H1 (cell line): ENCODE measurements around the gene CD247. TPM values are rescaled to one million over a fixed set of nuclear protein-coding genes. Genes with fewer than 3 reads are reported as not detected.

Experiments
- CTCF ChIA-PET: fragments of 300-600 bp; sonication (Branson Sonifier 250); formaldehyde crosslinking; loops from one replicate; lab custom pipeline; 2021; ENCODE audit not compliant: partially characterized antibody; lab: Charles Lee
- POLR2A ChIA-PET: fragments of 300-600 bp; sonication (Branson Sonifier 250); formaldehyde crosslinking; loops from one replicate; lab custom pipeline; 2021; ENCODE audit warnings: inconsistent platforms; ENCODE audit not compliant: partially characterized antibody; lab: Charles Lee
- DNase-seq, 2 experiments: peaks; one replicate each; pipeline versions ENCODE4 v3.0.0 to v3.0.0-alpha.2; 2010 to 2022; ENCODE audit warnings: low spot score in 2 of 2, low read depth in 1 of 2, mixed read lengths in 1 of 2
- FAIRE-seq: peaks from 2 replicates; lab custom pipeline; 2011; peaks lifted over from hg19 to GRCh38; lab: Jason Lieb, UNC
- H2AFZ ChIP-seq: 2 replicates; pipeline ENCODE4 v1.8.1; 2012; ENCODE audit warnings: low read length, inconsistent platforms
- H2AK5ac ChIP-seq: 2 replicates; pipeline ENCODE4 v1.6.1; 2013; ENCODE audit warnings: low read depth, low read length
- H2BK120ac ChIP-seq: replicated peaks from 2 replicates; pipeline ENCODE3; 2013; ENCODE audit warnings: low read depth, low read length, inconsistent platforms
- H2BK12ac ChIP-seq: 2 replicates; pipeline ENCODE4 v1.6.1; 2013; ENCODE audit warnings: low read depth, low read length
- H2BK15ac ChIP-seq: 2 replicates; pipeline ENCODE4 v1.6.1; 2013; ENCODE audit warnings: low read length
- H2BK20ac ChIP-seq: 2 replicates; pipeline ENCODE4 v1.6.1; 2013; ENCODE audit warnings: low read length
- H2BK5ac ChIP-seq: 2 replicates; pipeline ENCODE4 v1.6.1; 2013; ENCODE audit warnings: low read depth, low read length
- H3K14ac ChIP-seq: 2 replicates; pipeline ENCODE4 v1.6.1; 2013; ENCODE audit warnings: inconsistent platforms; ENCODE audit not compliant: insufficient read length
- H3K18ac ChIP-seq: 2 replicates; pipeline ENCODE4 v1.6.1; 2013; ENCODE audit warnings: low read length; ENCODE audit errors: extremely low read depth
- H3K23ac ChIP-seq: 2 replicates; pipeline ENCODE4 v1.6.1; 2013; ENCODE audit warnings: inconsistent platforms; ENCODE audit not compliant: insufficient read length
- H3K23me2 ChIP-seq: 2 replicates; pipeline ENCODE4 v1.6.1; 2013; ENCODE audit warnings: low read depth, low read length
- H3K27ac ChIP-seq: 2 replicates; pipeline ENCODE4 v1.6.1; 2011; ENCODE audit warnings: low read depth, low read length, inconsistent platforms
- H3K27me3 ChIP-seq, 4 experiments: replicated peaks in 1 of 4; 1 replicate in 1 of 4; 2 replicates in 3 of 4; pipeline versions ENCODE4 v1.6.1 to v1.8.1; 2011 to 2013; ENCODE audit warnings: low read length in 3 of 4, mild to moderate bottlenecking in 3 of 4, inconsistent platforms in 2 of 4, mixed read lengths in 2 of 4, moderate library complexity in 1 of 4; ENCODE audit not compliant: control insufficient read depth in 3 of 4, insufficient read depth in 3 of 4; ENCODE audit errors: extremely low read depth in 1 of 4
- H3K36me3 ChIP-seq, 4 experiments: 2 replicates each; pipeline versions ENCODE4 v1.6.1 to v1.8.1; 2011 to 2013; ENCODE audit warnings: mild to moderate bottlenecking in 4 of 4, low read length in 3 of 4, moderate library complexity in 2 of 4, control low read depth in 1 of 4, inconsistent platforms in 1 of 4; ENCODE audit not compliant: insufficient read depth in 4 of 4, control insufficient read depth in 2 of 4
- H3K4ac ChIP-seq: replicated peaks from 2 replicates; pipeline ENCODE3; 2013; ENCODE audit warnings: low read length, low read depth, mixed read lengths, inconsistent platforms; ENCODE audit not compliant: insufficient read length
- H3K4me1 ChIP-seq, 4 experiments: replicated peaks in 1 of 4; 1 replicate in 1 of 4; 2 replicates in 3 of 4; pipeline versions ENCODE4 v1.6.1 to v1.8.1; 2011 to 2013; ENCODE audit warnings: low read length in 3 of 4, inconsistent platforms in 2 of 4, mixed read lengths in 1 of 4; ENCODE audit not compliant: insufficient read depth in 4 of 4, control insufficient read depth in 3 of 4
- H3K4me2 ChIP-seq, 2 experiments: 2 replicates each; pipeline versions ENCODE4 v1.6.1 to v1.8.1; 2011 to 2013; ENCODE audit warnings: low read depth in 2 of 2, low read length in 2 of 2, control low read depth in 1 of 2, inconsistent platforms in 1 of 2, mild to moderate bottlenecking in 1 of 2; ENCODE audit not compliant: insufficient read depth in 1 of 2
- H3K4me3 ChIP-seq, 4 experiments: fragments of 200-600, 300-600 bp in 1 of 4; sonication (generic), shearing (Covaris generic), sonication (Bioruptor Twin) in 1 of 4; 2 replicates each; pipeline versions ENCODE4 v1.5.1 to v1.8.1; 2011 to 2016; ENCODE audit warnings: low read length in 4 of 4, low read depth in 3 of 4, control low read depth in 2 of 4, inconsistent platforms in 2 of 4, mild to moderate bottlenecking in 2 of 4, mixed read lengths in 1 of 4, moderate library complexity in 1 of 4; ENCODE audit not compliant: insufficient read depth in 2 of 4; ENCODE audit errors: extremely low read depth in 1 of 4
- H3K56ac ChIP-seq: replicated peaks from 2 replicates; pipeline ENCODE3; 2013; ENCODE audit warnings: low read depth, mild to moderate bottlenecking, mixed read lengths, low read length, inconsistent platforms; ENCODE audit not compliant: insufficient read length
- H3K79me1 ChIP-seq: 2 replicates; pipeline ENCODE4 v1.6.1; 2013; ENCODE audit warnings: low read depth, low read length, control low read depth
- H3K79me2 ChIP-seq, 2 experiments: 2 replicates each; pipeline versions ENCODE4 v1.6.1 to v1.8.1; 2012 to 2013; ENCODE audit warnings: low read length in 2 of 2, mild to moderate bottlenecking in 2 of 2, inconsistent platforms in 1 of 2; ENCODE audit not compliant: insufficient read depth in 2 of 2, control insufficient read depth in 1 of 2
- H3K9ac ChIP-seq, 4 experiments: replicated peaks in 1 of 4; 1 replicate in 1 of 4; 2 replicates in 3 of 4; pipeline versions ENCODE4 v1.6.1 to v1.8.1; 2011 to 2013; ENCODE audit warnings: low read depth in 3 of 4, low read length in 3 of 4, control low read depth in 2 of 4, mild to moderate bottlenecking in 2 of 4, moderate library complexity in 2 of 4, inconsistent platforms in 1 of 4; ENCODE audit errors: extremely low read depth in 1 of 4
- H3K9me3 ChIP-seq, 2 experiments: 2 replicates each; pipeline versions ENCODE4 v1.6.1 to v1.8.1; 2012 to 2013; ENCODE audit warnings: mild to moderate bottlenecking in 2 of 2, moderate library complexity in 2 of 2, control low read depth in 1 of 2, inconsistent platforms in 1 of 2, low read depth in 1 of 2, low read length in 1 of 2, mixed read lengths in 1 of 2; ENCODE audit not compliant: insufficient read depth in 2 of 2
- H4K20me1 ChIP-seq, 2 experiments: replicated peaks in 1 of 2; 2 replicates each; pipeline versions ENCODE3 to v1.8.1; 2011 to 2013; ENCODE audit warnings: inconsistent platforms in 2 of 2, low read length in 2 of 2, mild to moderate bottlenecking in 1 of 2; ENCODE audit not compliant: insufficient read depth in 2 of 2, control insufficient read depth in 1 of 2
- H4K5ac ChIP-seq: 2 replicates; pipeline ENCODE4 v1.6.1; 2013; ENCODE audit warnings: low read length, low read depth, mixed read lengths, inconsistent platforms; ENCODE audit not compliant: insufficient read length
- H4K8ac ChIP-seq: 2 replicates; pipeline ENCODE4 v1.8.0; 2013; ENCODE audit warnings: mild to moderate bottlenecking, moderate library complexity, low read length, inconsistent platforms; ENCODE audit not compliant: insufficient read depth; ENCODE audit errors: extremely low read depth
- H4K91ac ChIP-seq: replicated peaks from 2 replicates; pipeline ENCODE3; 2013; ENCODE audit warnings: low read length, mixed read lengths, inconsistent platforms; ENCODE audit not compliant: insufficient read length
- BCL11A ChIP-seq, 2 experiments: IDR thresholded peaks; one replicate each; pipeline ENCODE4 v1.6.1; 2011; ENCODE audit warnings: low read depth in 2 of 2, low read length in 2 of 2, mild to moderate bottlenecking in 2 of 2
- CTBP2 ChIP-seq: IDR thresholded peaks from 2 replicates; pipeline ENCODE4 v1.7.0; 2011; ENCODE audit warnings: borderline replicate concordance, mild to moderate bottlenecking, moderate library complexity, mixed read lengths, low read length; ENCODE audit not compliant: insufficient read depth, insufficient read length
- HDAC2 ChIP-seq, 2 experiments: fragments of 300-600 bp in 1 of 2; sonication (generic) in 1 of 2; IDR thresholded peaks; 2 replicates each; pipeline ENCODE4 v1.6.1; 2011 to 2012; ENCODE audit warnings: low read depth in 2 of 2, low read length in 2 of 2, mild to moderate bottlenecking in 2 of 2, moderate library complexity in 2 of 2, borderline replicate concordance in 1 of 2, inconsistent platforms in 1 of 2
- NRF1 ChIP-seq: IDR thresholded peaks from 2 replicates; pipeline ENCODE4 v1.6.1; 2011; ENCODE audit warnings: mild to moderate bottlenecking, low read depth, low read length, improper control_type of control experiment
- POU5F1 ChIP-seq: IDR thresholded peaks from 2 replicates; pipeline ENCODE4 v1.6.1; 2011; ENCODE audit warnings: low read depth, mild to moderate bottlenecking, low read length, moderate library complexity
- SP4 ChIP-seq: IDR thresholded peaks from 2 replicates; pipeline ENCODE4 v1.6.1; 2012; ENCODE audit warnings: low read length, inconsistent platforms
- WGBS, 2 experiments: shearing (Covaris generic) in 1 of 2; methylation state at CpG; one replicate each; pipeline versions ENCODE4 v1.1.6 to v1.1.7; 2013 to 2015; ENCODE audit warnings: low lambda C conversion rate in 2 of 2, mixed read lengths in 2 of 2, inconsistent platforms in 1 of 2, low coverage in 1 of 2, missing lambda C conversion rate in 1 of 2; ENCODE audit not compliant: insufficient replicate concordance in 2 of 2, insufficient coverage in 1 of 2, insufficient read length in 1 of 2; ENCODE audit errors: extremely low coverage in 1 of 2, missing lambda C conversion rate in 1 of 2; 5-methylcytosine and 5-hydroxymethylcytosine counted together
- polyA plus RNA-seq, 7 experiments: library from polyadenylated mRNA; depleted of rRNA in 3 of 7; stranded (reverse) in 5 of 7; unstranded in 2 of 7; fragments of >200 nt in 5 of 7; fragments of 200-250 nt in 2 of 7; gene quantifications; 1 replicate in 5 of 7; 2 replicates in 1 of 7; 4 replicates in 1 of 7; pipeline versions ENCODE4 v1.2.1 to v1.2.3, GENCODE V29; 2011 to 2013; ENCODE audit warnings: missing spikeins in 2 of 7, mixed read lengths in 2 of 7
- total RNA-seq: library from RNA; stranded (reverse); fragmentation: NEBNext Ultra II Directional; extraction: Animal tissue kit (Norgen Biotek cat#: 25700); gene quantifications from 2 replicates; pipeline ENCODE4 v1.2.1, GENCODE V29; 2021
- TF ChIP-seq, protein P1 (sequence below), 3 experiments: IDR thresholded peaks; 1 replicate in 2 of 3; 2 replicates in 1 of 3; pipeline versions ENCODE4 v1.5.1 to v1.6.1; 2011; ENCODE audit warnings: low read length in 3 of 3, mild to moderate bottlenecking in 3 of 3, inconsistent platforms in 2 of 3, low read depth in 1 of 3, moderate library complexity in 1 of 3; ENCODE audit not compliant: insufficient read depth in 1 of 3; ENCODE audit errors: control extremely low read depth in 1 of 3
- TF ChIP-seq, protein P2 (sequence below): IDR thresholded peaks from 2 replicates; pipeline ENCODE4 v1.6.1; 2012; ENCODE audit warnings: inconsistent platforms

The CD247 gene
- total and polyA plus RNA-seq, 2 of the 8 experiments (the other 6 are each of a cell fraction or from before 2014, with no cell fraction given) = 2.0 to 2.2 TPM

DNA sequence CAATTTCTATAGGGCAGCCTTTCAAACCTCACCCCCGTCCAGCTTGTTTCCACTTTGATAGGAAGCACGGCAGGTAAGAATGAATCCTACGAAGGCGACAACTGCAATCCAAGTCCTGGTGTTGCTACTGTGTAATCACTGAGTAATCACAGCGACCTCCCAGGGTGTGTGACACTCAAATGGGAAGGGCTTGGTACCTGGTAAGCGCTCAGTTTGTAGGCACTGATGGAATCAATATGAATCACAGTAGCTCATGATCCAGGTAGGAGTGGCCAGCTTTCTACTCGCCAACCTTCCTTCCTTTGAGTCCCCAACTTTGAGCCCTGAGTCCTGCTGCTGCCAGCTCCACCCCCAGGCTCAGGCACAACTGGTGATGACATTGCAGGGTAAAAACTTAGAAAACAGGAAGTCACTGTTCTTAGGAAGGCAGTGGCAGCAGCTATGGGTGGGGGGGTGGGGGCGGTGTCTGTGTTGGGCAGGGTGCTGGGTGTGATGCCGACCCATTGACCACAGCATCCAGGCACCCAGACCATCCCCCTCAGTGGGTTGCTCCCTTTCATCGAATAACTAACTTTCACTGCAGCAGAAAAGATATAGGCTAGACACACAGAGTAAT is 70.7 kb downstream of the CD247 start:
- Histone ChIP-seq H3K4me3 (no peak overlapping the region), H2AK5ac (no peak overlapping the region), H2BK20ac (0 out of 2 replicates have a peak overlapping the region, but pooled peaks have one; percentile 61), H2BK12ac (no peak overlapping the region), H3K9ac (no peak overlapping the region), H3K36me3 (no peaks in the 10 kb centered on the region), H3K4me1 (peaks cover 0 to 4% (median 2%) of the 10 kb centered on the region in 4 experiments; a peak in 5 of 7 replicates), H4K5ac (no peak overlapping the region), H3K56ac (no peak overlapping the region), H4K8ac (no peak overlapping the region), H3K27me3 (no peaks in the 10 kb centered on the region; a peak in 1 of 7 replicates), H2BK15ac (no peak overlapping the region), H3K4me2 (no peak overlapping the region), H3K79me1 (no peaks in the 10 kb centered on the region), H3K4ac (no peak overlapping the region), H3K23ac (no peak overlapping the region), H3K18ac (no peak overlapping the region), H3K9me3 (no peaks in the 10 kb centered on the region), H2BK120ac (no peak overlapping the region), H2BK5ac (no peak overlapping the region), H4K91ac (no peak overlapping the region), H3K14ac (no peak overlapping the region), H2AFZ (0 out of 2 replicates have a peak overlapping the region, but pooled peaks have one; percentile 79), H3K27ac (no peak overlapping the region), H3K79me2 (no peaks in the 10 kb centered on the region), H4K20me1 (no peaks in the 10 kb centered on the region), H3K23me2 (no peaks in the 10 kb centered on the region)
- CTCF ChIA-PET = interaction anchor here (0.6 to 2.1 kb wide), 16 partner anchors 9 to 720 kb away, joined by 3 to 16 read pairs (median 4); no protein-coding TSS in a partner anchor
- DNase-seq = no peak
- POLR2A ChIA-PET = interaction anchor here (0.6 to 1.1 kb wide), 3 partner anchors 9 to 42 kb away, joined by 4 read pairs; no protein-coding TSS in a partner anchor
- FAIRE-seq = no peak
- 81% methylated on average over 8 of the region's 10 CpGs; no CpG with 5 or more reads in 1 of the 2 experiments for WGBS, 2 experiments
- TF ChIP-seq NRF1 = no peak
- TF ChIP-seq, protein P1, sequence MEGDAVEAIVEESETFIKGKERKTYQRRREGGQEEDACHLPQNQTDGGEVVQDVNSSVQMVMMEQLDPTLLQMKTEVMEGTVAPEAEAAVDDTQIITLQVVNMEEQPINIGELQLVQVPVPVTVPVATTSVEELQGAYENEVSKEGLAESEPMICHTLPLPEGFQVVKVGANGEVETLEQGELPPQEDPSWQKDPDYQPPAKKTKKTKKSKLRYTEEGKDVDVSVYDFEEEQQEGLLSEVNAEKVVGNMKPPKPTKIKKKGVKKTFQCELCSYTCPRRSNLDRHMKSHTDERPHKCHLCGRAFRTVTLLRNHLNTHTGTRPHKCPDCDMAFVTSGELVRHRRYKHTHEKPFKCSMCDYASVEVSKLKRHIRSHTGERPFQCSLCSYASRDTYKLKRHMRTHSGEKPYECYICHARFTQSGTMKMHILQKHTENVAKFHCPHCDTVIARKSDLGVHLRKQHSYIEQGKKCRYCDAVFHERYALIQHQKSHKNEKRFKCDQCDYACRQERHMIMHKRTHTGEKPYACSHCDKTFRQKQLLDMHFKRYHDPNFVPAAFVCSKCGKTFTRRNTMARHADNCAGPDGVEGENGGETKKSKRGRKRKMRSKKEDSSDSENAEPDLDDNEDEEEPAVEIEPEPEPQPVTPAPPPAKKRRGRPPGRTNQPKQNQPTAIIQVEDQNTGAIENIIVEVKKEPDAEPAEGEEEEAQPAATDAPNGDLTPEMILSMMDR (IDR thresholded peaks at IDR 0.05; ENCODE audit: control extremely low read depth in 1 of 3, insufficient read depth in 1 of 3, low read depth in 1 of 3, low read length in 3 of 3) = no peak
- TF ChIP-seq CTBP2 = no peak
- TF ChIP-seq, protein P2, sequence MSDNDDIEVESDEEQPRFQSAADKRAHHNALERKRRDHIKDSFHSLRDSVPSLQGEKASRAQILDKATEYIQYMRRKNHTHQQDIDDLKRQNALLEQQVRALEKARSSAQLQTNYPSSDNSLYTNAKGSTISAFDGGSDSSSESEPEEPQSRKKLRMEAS = no peak
- TF ChIP-seq POU5F1 = no peak
- no peak for TF ChIP-seq BCL11A (IDR thresholded peaks at IDR 0.05; ENCODE audit: low read depth in 2 of 2, low read length in 2 of 2)
- no peak for TF ChIP-seq SP4
- no peak for TF ChIP-seq HDAC2 (IDR thresholded peaks at IDR 0.05; ENCODE audit: borderline replicate concordance in 1 of 2, low read depth in 2 of 2, low read length in 2 of 2)
